B cell (primary cell): ENCODE measurements around the gene HES4. TPM values are rescaled to one million over a fixed set of nuclear protein-coding genes. Genes with fewer than 3 reads are reported as not detected.
A peak's percentile ranks its signal among the peaks of the same experiment; 100 is the strongest.

Experiments used
- ATAC-seq: fragments of 200-7000 bp; cut with Tn5 transposase; one replicate; pipeline ENCODE4 v1.10.0; 2021; ENCODE audit warnings: low read depth, mild to moderate bottlenecking, moderate number of reproducible peaks, moderate library complexity
- CTCF ChIA-PET: fragments of 350-600 bp; sonication (Branson Sonifier 250); formaldehyde crosslinking; loops from one replicate; lab custom pipeline; 2021; ENCODE audit warnings: antibody characterized with exemption, inconsistent platforms; lab: Charles Lee
- POLR2A ChIA-PET: fragments of 350-600 bp; sonication (Branson Sonifier 250); formaldehyde crosslinking; loops from one replicate; lab custom pipeline; 2021; ENCODE audit warnings: antibody characterized with exemption; lab: Charles Lee
- DNase-seq: peaks from one replicate; pipeline ENCODE4 v3.0.0; 2013
- H2AFZ ChIP-seq: 2 replicates; pipeline ENCODE4 v1.6.1; 2012; ENCODE audit warnings: mild to moderate bottlenecking, low read depth, low read length; ENCODE audit not compliant: insufficient read depth, poor library complexity, severe bottlenecking
- H3K27ac ChIP-seq, 2 donors: 1 replicate in 1 of 2; 2 replicates in 1 of 2; pipeline ENCODE4 v1.5.1; 2012 to 2013; ENCODE audit warnings: low read length in 2 of 2, mild to moderate bottlenecking in 2 of 2, moderate library complexity in 1 of 2
- H3K27me3 ChIP-seq, 4 experiments: fragments of 200-600 bp in 1 of 4; sonication (generic) in 1 of 4; replicated peaks in 1 of 4; 1 replicate in 2 of 4; 2 replicates in 2 of 4; pipeline versions ENCODE4 v1.6.1 to v1.7.0; 2013 to 2016; ENCODE audit warnings: low read length in 3 of 4, mild to moderate bottlenecking in 2 of 4, mixed read lengths in 1 of 4, moderate library complexity in 1 of 4; ENCODE audit not compliant: insufficient read depth in 4 of 4, control insufficient read depth in 3 of 4; ENCODE audit errors: control extremely low read depth in 1 of 4
- H3K36me3 ChIP-seq, 2 experiments: replicated peaks in 1 of 2; 1 replicate in 1 of 2; 2 replicates in 1 of 2; pipeline versions ENCODE4 v1.6.1 to v1.7.1; 2013; ENCODE audit warnings: low read length in 1 of 2; ENCODE audit not compliant: insufficient read depth in 2 of 2, control insufficient read depth in 1 of 2; ENCODE audit errors: control extremely low read depth in 1 of 2, extremely low read depth in 1 of 2
- H3K4me1 ChIP-seq, 2 donors: fragments of 200-600 bp in 1 of 2; sonication (generic) in 1 of 2; 1 replicate in 1 of 2; 2 replicates in 1 of 2; pipeline versions ENCODE4 v1.5.1 to v1.6.1; 2013 to 2017; ENCODE audit warnings: low read length in 2 of 2; ENCODE audit not compliant: control insufficient read depth in 2 of 2, insufficient read depth in 2 of 2
- H3K4me2 ChIP-seq: replicated peaks from 2 replicates; pipeline ENCODE3; 2012; ENCODE audit warnings: mild to moderate bottlenecking, low read depth, low read length; ENCODE audit not compliant: poor library complexity, severe bottlenecking
- H3K4me3 ChIP-seq, 5 experiments: fragments of 200-600 bp in 1 of 5; sonication (generic) in 1 of 5; 1 replicate in 3 of 5; 2 replicates in 2 of 5; pipeline versions ENCODE4 v1.5.1 to v1.7.0; 2011 to 2016; ENCODE audit warnings: low read length in 4 of 5, mild to moderate bottlenecking in 4 of 5, low read depth in 2 of 5, control low read depth in 1 of 5, moderate library complexity in 1 of 5; ENCODE audit not compliant: insufficient read depth in 1 of 5; ENCODE audit errors: control extremely low read depth in 1 of 5, extremely low read depth in 1 of 5
- H3K79me2 ChIP-seq: fragments of 200-600 bp; sonication (generic); one replicate; pipeline ENCODE4 v1.6.0; 2016; ENCODE audit warnings: low read length; ENCODE audit not compliant: control insufficient read depth, insufficient read depth
- H3K9ac ChIP-seq: fragments of 200-600 bp; sonication (generic); 2 replicates; pipeline ENCODE4 v1.6.1; 2017; ENCODE audit warnings: mild to moderate bottlenecking, low read length, moderate library complexity
- H3K9me3 ChIP-seq, 3 donors: one replicate each; pipeline versions ENCODE4 v1.6.1 to v1.7.1; 2013; ENCODE audit warnings: low read length in 2 of 3; ENCODE audit not compliant: control insufficient read depth in 2 of 3, insufficient read depth in 1 of 3; ENCODE audit errors: control extremely low read depth in 1 of 3
- H4K20me1 ChIP-seq: 2 replicates; pipeline ENCODE4 v1.6.0; 2012; ENCODE audit warnings: mild to moderate bottlenecking, low read length; ENCODE audit not compliant: insufficient read depth, control insufficient read depth, poor library complexity, severe bottlenecking
- H3K27ac Mint-ChIP-seq: one replicate; pipeline ENCODE4 v1.8.0; 2021; ENCODE audit warnings: mixed read lengths
- H3K27me3 Mint-ChIP-seq: one replicate; pipeline ENCODE4 v1.8.0; 2021; ENCODE audit warnings: mixed read lengths
- H3K4me1 Mint-ChIP-seq: one replicate; pipeline ENCODE4 v1.8.0; 2021; ENCODE audit warnings: mixed read lengths
- H3K4me3 Mint-ChIP-seq: one replicate; pipeline ENCODE4 v1.8.0; 2021; ENCODE audit warnings: mixed read lengths
- H3K9me3 Mint-ChIP-seq: one replicate; pipeline ENCODE4 v1.8.0; 2022; ENCODE audit warnings: mixed read lengths; ENCODE audit not compliant: insufficient read depth
- EZH2 ChIP-seq: IDR thresholded peaks from 2 replicates; pipeline ENCODE4 v1.6.1; 2012; ENCODE audit warnings: borderline replicate concordance, low read depth, mild to moderate bottlenecking, moderate library complexity, low read length; ENCODE audit not compliant: insufficient read depth, poor library complexity, severe bottlenecking
- WGBS: methylation state at CpG from one replicate; pipeline ENCODE4 v1.1.5; 2013; ENCODE audit warnings: missing lambda C conversion rate; ENCODE audit not compliant: insufficient coverage; 5-methylcytosine and 5-hydroxymethylcytosine counted together
- intact Hi-C: fragments of 100-400 bp; cut with micrococcal nuclease; formaldehyde crosslinking; loops from one replicate; pipeline ENCODE4 v1.10.0; 2022
- polyA plus RNA-seq: library from polyadenylated mRNA; depleted of rRNA; stranded (reverse); fragments of >200 nt; gene quantifications from 2 replicates; pipeline ENCODE4 v1.2.3, GENCODE V29; 2012
- total RNA-seq, 2 donors: library from RNA; stranded (reverse); fragments of 120-200 nt in 1 of 2; gene quantifications; 1 replicate in 1 of 2; 2 replicates in 1 of 2; pipeline versions ENCODE4 v1.2.3 to v1.2.4, GENCODE V29; 2013 to 2022
- TF ChIP-seq, protein P1 (sequence below): fragments of 200-600 bp; IDR thresholded peaks from one replicate; pipeline ENCODE4 v1.8.0; 2022; ENCODE audit warnings: antibody characterized with exemption, mild to moderate bottlenecking

Gene HES4
- total and polyA plus RNA-seq, 2 donors (not counting 1 experiment from before 2014, with no cell fraction given) = 3.2 to 4.5 TPM

DNA sequence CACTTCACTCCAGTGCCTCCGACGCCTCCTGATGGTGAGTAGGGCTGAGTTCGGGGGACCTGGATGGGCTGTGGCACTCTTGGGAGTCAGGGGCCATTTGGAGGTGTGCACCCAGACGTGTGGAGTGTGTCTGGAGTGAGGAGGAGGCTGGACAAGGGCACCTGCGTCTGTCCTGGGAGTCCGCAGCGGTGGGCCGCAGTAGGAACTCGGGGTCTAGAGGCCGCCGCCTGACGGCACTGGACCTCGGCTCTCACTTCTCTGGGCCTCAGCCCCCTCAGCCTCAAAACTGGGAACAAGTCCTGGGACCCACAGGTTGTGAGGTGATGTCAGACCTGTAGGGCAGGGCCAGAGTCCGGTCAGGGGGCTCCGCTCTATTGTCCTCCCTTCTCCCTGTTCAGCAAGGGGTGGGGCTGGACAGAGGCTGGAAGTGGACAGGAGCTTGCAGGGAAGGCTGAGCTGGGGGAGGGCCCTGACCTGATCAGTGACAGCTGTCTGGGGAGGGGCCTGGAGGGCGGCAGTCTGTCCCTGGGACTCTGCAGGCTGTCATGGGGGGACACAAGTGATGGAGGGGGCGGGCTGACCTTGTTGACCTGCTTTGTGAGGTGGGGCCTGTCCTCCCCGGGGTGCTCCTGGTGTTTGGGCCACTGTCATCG is 35.5 kb upstream of the HES4 start:
- Histone ChIP-seq H3K4me3 (no peak overlapping the region), H3K9me3 (peaks cover 0 to 3% (median 0%) of the 10 kb centered on the region in 3 donors), H3K27me3 (peaks cover 0 to 55% (median 13%) of the 10 kb centered on the region in 4 experiments), H2AFZ (no peak overlapping the region), H3K4me1 (peaks cover 52 to 53% of the 10 kb centered on the region in 2 donors), H3K27ac (no peak overlapping the region), H3K4me2 (no peak overlapping the region), H4K20me1 (peaks cover 11% of the 10 kb centered on the region), H3K9ac (no peak overlapping the region), H3K79me2 (no peaks in the 10 kb centered on the region), H3K36me3 (peaks cover 0 to 2% of the 10 kb centered on the region in 2 experiments)
- no peak for TF ChIP-seq EZH2
- TF ChIP-seq, protein P1, sequence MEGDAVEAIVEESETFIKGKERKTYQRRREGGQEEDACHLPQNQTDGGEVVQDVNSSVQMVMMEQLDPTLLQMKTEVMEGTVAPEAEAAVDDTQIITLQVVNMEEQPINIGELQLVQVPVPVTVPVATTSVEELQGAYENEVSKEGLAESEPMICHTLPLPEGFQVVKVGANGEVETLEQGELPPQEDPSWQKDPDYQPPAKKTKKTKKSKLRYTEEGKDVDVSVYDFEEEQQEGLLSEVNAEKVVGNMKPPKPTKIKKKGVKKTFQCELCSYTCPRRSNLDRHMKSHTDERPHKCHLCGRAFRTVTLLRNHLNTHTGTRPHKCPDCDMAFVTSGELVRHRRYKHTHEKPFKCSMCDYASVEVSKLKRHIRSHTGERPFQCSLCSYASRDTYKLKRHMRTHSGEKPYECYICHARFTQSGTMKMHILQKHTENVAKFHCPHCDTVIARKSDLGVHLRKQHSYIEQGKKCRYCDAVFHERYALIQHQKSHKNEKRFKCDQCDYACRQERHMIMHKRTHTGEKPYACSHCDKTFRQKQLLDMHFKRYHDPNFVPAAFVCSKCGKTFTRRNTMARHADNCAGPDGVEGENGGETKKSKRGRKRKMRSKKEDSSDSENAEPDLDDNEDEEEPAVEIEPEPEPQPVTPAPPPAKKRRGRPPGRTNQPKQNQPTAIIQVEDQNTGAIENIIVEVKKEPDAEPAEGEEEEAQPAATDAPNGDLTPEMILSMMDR = no peak
- Mint-ChIP-seq H3K27me3 (peaks cover 21% of the 10 kb centered on the region), H3K4me3 (peak overlapping the region; percentile 26), H3K9me3 (no peaks in the 10 kb centered on the region), H3K4me1 (peaks cover 43% of the 10 kb centered on the region), H3K27ac (peak overlapping the region; percentile 61)
- ATAC-seq = no peak
- ChIA-PET POLR2A (no interaction called here), CTCF (interaction anchor here (5.0 kb wide), 1 partner anchor 256 kb away, joined by 26 read pairs; no protein-coding TSS in a partner anchor)
- WGBS = 89% methylated on average over 19 of the region's 19 CpGs
- peak; percentile 37 for DNase-seq
- intact Hi-C loops = loop anchor here (10.0 kb wide), 2 partner anchors 169 to 199 kb away; partner anchors contain the start of genes B3GALT6, SDF4 and TNFRSF18

- Histone ChIP-seq H3K4me3 (peak overlapping the region in 3 of 5 experiments; percentile 9 to 48 (median 42)), H3K27ac (no peak overlapping the region), H2AFZ (peak overlapping the region; percentile 50), H3K9ac (peak overlapping the region; percentile 52), H3K27me3 (peaks cover 0 to 45% (median 9%) of the 10 kb centered on the region in 4 experiments), H3K4me1 (peaks cover 42 to 43% of the 10 kb centered on the region in 2 donors), H3K4me2 (peak overlapping the region; percentile 88), H3K79me2 (no peaks in the 10 kb centered on the region), H3K9me3 (peaks cover 0 to 3% (median 0%) of the 10 kb centered on the region in 3 donors), H4K20me1 (peaks cover 3% of the 10 kb centered on the region), H3K36me3 (peaks cover 0 to 2% of the 10 kb centered on the region in 2 experiments)
- TF ChIP-seq, protein P1 = no peak
- no peak for TF ChIP-seq EZH2
- Mint-ChIP-seq H3K4me3 (peak overlapping the region; percentile 78), H3K27me3 (peaks cover 17% of the 10 kb centered on the region), H3K27ac (peak overlapping the region; percentile 65), H3K4me1 (peaks cover 36% of the 10 kb centered on the region), H3K9me3 (no peaks in the 10 kb centered on the region)
- DNase-seq = peak; percentile 51
- WGBS = 25% methylated on average over 30 of the region's 30 CpGs
- ATAC-seq = no peak
- POLR2A ChIA-PET = interaction anchor here (2.3 kb wide), 1 partner anchor 29 kb away, joined by 27 read pairs; no protein-coding TSS in a partner anchor
- intact Hi-C loops = loop anchor here (5.0 to 10.0 kb wide), 3 partner anchors 170 to 273 kb away; partner anchors contain the start of genes ACAP3, B3GALT6, PUSL1 and SDF4
- CTCF ChIA-PET = interaction anchor here (1.6 to 5.0 kb wide), 3 partner anchors 25 to 257 kb away, joined by 7 to 28 read pairs (median 26); no protein-coding TSS in a partner anchor
Measured at GRCh38 chr1:1034439-1034781, 34.5 kb upstream of the HES4 start.
